Measurements from ENCODE around the gene TMEM30B.

TMEM30B gene

GRCh38 chr14:61281948-61282275 is 774 bp upstream of the TMEM30B start:
- H3K9ac ChIP-seq (ENCODE audit: low read length): no peak overlapping the region
- H3K4me3 ChIP-seq (ENCODE audit: low read depth, low read length): peak overlapping the region; percentile 62
- H3K9me3 ChIP-seq (ENCODE audit: control insufficient read depth, insufficient read depth, low read depth, low read length): no peaks in the 10 kb centered on the region

DNA sequence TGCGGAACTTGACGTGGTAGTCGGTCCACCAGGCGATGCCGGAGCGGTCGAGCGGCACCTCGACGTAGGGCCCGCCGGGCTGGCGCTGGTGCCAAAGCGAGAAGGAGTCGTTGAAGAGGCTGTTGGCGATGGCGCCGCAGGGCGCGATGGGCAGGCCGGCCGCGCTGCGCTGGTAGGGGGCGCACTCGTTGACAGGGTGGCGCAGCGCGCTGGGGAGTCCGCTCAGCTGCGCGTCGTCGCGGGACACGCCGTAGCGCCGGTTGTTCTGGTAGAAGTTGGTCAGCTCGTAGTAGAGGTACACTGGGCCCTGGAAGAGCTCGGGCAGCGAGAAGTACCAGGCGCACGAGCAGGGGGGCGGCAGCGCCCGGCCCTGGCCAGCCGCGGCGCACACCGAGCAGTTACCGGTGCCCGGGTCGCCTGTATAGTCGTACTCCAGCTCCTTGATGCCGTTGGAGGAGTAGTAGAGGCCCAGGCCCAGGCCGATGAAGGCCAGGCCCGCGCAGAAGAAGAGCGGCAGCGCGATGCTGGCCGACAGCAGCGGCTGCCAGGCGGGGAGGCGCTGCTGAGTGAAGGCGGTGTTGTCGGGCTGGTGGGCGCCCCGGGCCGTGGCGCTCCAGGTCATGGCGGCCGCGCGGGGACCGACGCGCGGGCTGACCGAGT is 482 bp downstream of the TMEM30B start:
- Histone ChIP-seq H3K9me3 (ENCODE audit: control insufficient read depth, insufficient read depth, low read depth, low read length) (no peaks in the 10 kb centered on the region), H3K36me3 (ENCODE audit: control insufficient read depth, insufficient read depth, low read length) (no peaks in the 10 kb centered on the region), H3K27ac (ENCODE audit: low read depth, low read length) (no peak overlapping the region), H3K9ac (ENCODE audit: low read length) (peak overlapping the region; percentile 59), H3K4me1 (ENCODE audit: control insufficient read depth, insufficient read depth, low read length) (no peaks in the 10 kb centered on the region; the same call in 1 of the 2 replicates), H3K4me3 (ENCODE audit: low read depth, low read length) (peak overlapping the region; percentile 62), H3K27me3 (ENCODE audit: control insufficient read depth, insufficient read depth, low read length) (peaks cover 43% of the 10 kb centered on the region)

More at GRCh38 chr14:61281948-61282275, 774 bp upstream of the TMEM30B start:
- peaks cover 43% of the 10 kb centered on the region for H3K27me3 ChIP-seq (ENCODE audit: control insufficient read depth, insufficient read depth, low read length)
- H3K36me3 ChIP-seq (ENCODE audit: control insufficient read depth, insufficient read depth, low read length): no peaks in the 10 kb centered on the region
- no peaks in the 10 kb centered on the region; the same call in 1 of the 2 replicates for H3K4me1 ChIP-seq (ENCODE audit: control insufficient read depth, insufficient read depth, low read length)
- H3K27ac ChIP-seq (ENCODE audit: low read depth, low read length): no peak overlapping the region

DNA sequence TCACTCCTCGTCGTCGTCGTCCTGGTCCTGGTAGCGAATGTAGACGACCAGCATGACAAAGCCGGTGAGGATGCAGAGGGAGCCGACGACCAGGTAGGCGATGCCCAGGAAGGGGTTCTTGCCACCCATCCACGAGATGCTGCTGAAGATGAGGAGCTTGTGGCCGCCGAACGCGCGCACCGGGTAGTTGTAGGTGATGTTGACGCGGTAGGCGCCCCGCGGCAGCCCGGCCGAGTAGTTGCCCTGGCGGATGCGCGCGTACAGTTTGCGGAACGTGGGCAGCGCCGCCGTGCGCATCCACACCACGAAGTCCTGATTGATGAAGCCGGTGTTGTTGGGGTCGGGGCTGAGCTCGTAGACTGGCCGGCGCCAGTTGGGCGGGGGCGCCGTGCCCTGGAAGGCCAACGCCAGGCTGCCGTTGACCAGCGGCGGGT is 1.0 kb downstream of the TMEM30B start:
- no peak overlapping the region for H3K27ac ChIP-seq (ENCODE audit: low read depth, low read length)
- H3K27me3 ChIP-seq (ENCODE audit: control insufficient read depth, insufficient read depth, low read length): peaks cover 43% of the 10 kb centered on the region
- H3K9ac ChIP-seq (ENCODE audit: low read length): peak overlapping the region; percentile 59
- H3K4me3 ChIP-seq (ENCODE audit: low read depth, low read length): peak overlapping the region; percentile 62
- no peaks in the 10 kb centered on the region for H3K36me3 ChIP-seq (ENCODE audit: control insufficient read depth, insufficient read depth, low read length)
- no peaks in the 10 kb centered on the region for H3K9me3 ChIP-seq (ENCODE audit: control insufficient read depth, insufficient read depth, low read depth, low read length)
- H3K4me1 ChIP-seq (ENCODE audit: control insufficient read depth, insufficient read depth, low read length): no peaks in the 10 kb centered on the region; the same call in 1 of the 2 replicates

GRCh38 chr14:61279082-61279481 is 2.1 kb downstream of the TMEM30B start:
- H3K4me3 ChIP-seq (ENCODE audit: low read depth, low read length): no peak overlapping the region
- H3K9ac ChIP-seq (ENCODE audit: low read length): no peak overlapping the region
- peaks cover 46% of the 10 kb centered on the region for H3K27me3 ChIP-seq (ENCODE audit: control insufficient read depth, insufficient read depth, low read length)
- H3K36me3 ChIP-seq (ENCODE audit: control insufficient read depth, insufficient read depth, low read length): no peaks in the 10 kb centered on the region
- no peaks in the 10 kb centered on the region for H3K9me3 ChIP-seq (ENCODE audit: control insufficient read depth, insufficient read depth, low read depth, low read length)
- no peak overlapping the region for H3K27ac ChIP-seq (ENCODE audit: low read depth, low read length)
- no peaks in the 10 kb centered on the region; the same call in 1 of the 2 replicates for H3K4me1 ChIP-seq (ENCODE audit: control insufficient read depth, insufficient read depth, low read length)

DNA sequence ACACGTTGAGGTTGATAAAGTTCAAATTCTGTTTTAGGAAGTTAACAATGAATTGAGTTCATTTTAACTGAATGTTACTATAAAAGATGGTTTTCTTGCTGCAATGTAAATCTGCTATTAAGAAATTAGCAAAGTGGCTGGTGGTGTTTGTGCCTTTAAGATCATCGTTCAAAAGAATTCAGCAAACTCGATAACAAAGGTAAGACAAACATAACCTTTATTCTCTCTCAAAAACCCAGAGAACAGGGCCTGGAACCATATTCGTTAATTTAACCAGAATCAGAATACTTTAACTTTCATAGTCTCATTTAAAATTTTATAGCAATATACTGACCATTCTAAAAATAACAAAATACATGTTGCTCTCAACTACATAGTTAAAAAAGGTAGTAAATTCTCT is 3.4 kb downstream of the TMEM30B start:
- Histone ChIP-seq H3K36me3 (ENCODE audit: control insufficient read depth, insufficient read depth, low read length) (no peaks in the 10 kb centered on the region), H3K9me3 (ENCODE audit: control insufficient read depth, insufficient read depth, low read depth, low read length) (no peaks in the 10 kb centered on the region), H3K4me1 (ENCODE audit: control insufficient read depth, insufficient read depth, low read length) (no peaks in the 10 kb centered on the region; the same call in 1 of the 2 replicates), H3K9ac (ENCODE audit: low read length) (no peak overlapping the region), H3K4me3 (ENCODE audit: low read depth, low read length) (no peak overlapping the region), H3K27ac (ENCODE audit: low read depth, low read length) (no peak overlapping the region), H3K27me3 (ENCODE audit: control insufficient read depth, insufficient read depth, low read length) (peaks cover 44% of the 10 kb centered on the region)

- H3K4me1 ChIP-seq (ENCODE audit: control insufficient read depth, insufficient read depth, low read length): no peaks in the 10 kb centered on the region; the same call in 1 of the 2 replicates
- no peaks in the 10 kb centered on the region for H3K9me3 ChIP-seq (ENCODE audit: control insufficient read depth, insufficient read depth, low read depth, low read length)
- no peak overlapping the region for H3K9ac ChIP-seq (ENCODE audit: low read length)
- H3K27ac ChIP-seq (ENCODE audit: low read depth, low read length): no peak overlapping the region
- no peaks in the 10 kb centered on the region for H3K36me3 ChIP-seq (ENCODE audit: control insufficient read depth, insufficient read depth, low read length)
- no peak overlapping the region for H3K4me3 ChIP-seq (ENCODE audit: low read depth, low read length)
- peaks cover 44% of the 10 kb centered on the region for H3K27me3 ChIP-seq (ENCODE audit: control insufficient read depth, insufficient read depth, low read length)
Observed at GRCh38 chr14:61277232-61277631, 3.9 kb downstream of the TMEM30B start.

GRCh38 chr14:61271552-61271951 is 9.6 kb downstream of the TMEM30B start:
- H3K4me1 ChIP-seq (ENCODE audit: control insufficient read depth, insufficient read depth, low read length): no peaks in the 10 kb centered on the region
- H3K4me3 ChIP-seq (ENCODE audit: low read depth, low read length): no peak overlapping the region
- H3K9me3 ChIP-seq (ENCODE audit: control insufficient read depth, insufficient read depth, low read depth, low read length): no peaks in the 10 kb centered on the region
- no peak overlapping the region for H3K9ac ChIP-seq (ENCODE audit: low read length)
- H3K36me3 ChIP-seq (ENCODE audit: control insufficient read depth, insufficient read depth, low read length): no peaks in the 10 kb centered on the region
- H3K27me3 ChIP-seq (ENCODE audit: control insufficient read depth, insufficient read depth, low read length): peaks cover 24% of the 10 kb centered on the region
- H3K27ac ChIP-seq (ENCODE audit: low read depth, low read length): no peak overlapping the region

DNA sequence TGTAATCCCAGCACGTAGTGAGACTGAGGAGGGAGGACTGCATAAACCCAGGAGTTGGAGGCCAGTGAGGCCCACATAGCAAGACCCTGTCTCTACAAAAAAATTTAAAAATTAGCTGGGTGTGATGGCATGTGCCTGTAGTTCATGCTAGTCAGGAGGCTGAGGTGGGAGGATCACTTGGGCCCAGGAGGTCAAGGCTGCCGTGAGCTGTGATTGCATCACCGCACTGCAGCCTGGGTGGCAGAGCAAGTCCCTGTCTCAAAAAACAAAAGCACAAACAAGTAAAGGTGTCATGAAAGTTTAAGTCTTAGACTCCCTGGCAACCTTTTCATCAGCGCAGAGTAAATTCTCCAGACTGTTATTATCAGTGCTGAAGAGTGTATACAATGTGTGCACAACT is 10.4 kb downstream of the TMEM30B start:
- Histone ChIP-seq H3K27ac (ENCODE audit: low read depth, low read length) (no peak overlapping the region), H3K9ac (ENCODE audit: low read length) (no peak overlapping the region), H3K27me3 (ENCODE audit: control insufficient read depth, insufficient read depth, low read length) (peaks cover 24% of the 10 kb centered on the region), H3K4me1 (ENCODE audit: control insufficient read depth, insufficient read depth, low read length) (no peaks in the 10 kb centered on the region), H3K36me3 (ENCODE audit: control insufficient read depth, insufficient read depth, low read length) (no peaks in the 10 kb centered on the region), H3K4me3 (ENCODE audit: low read depth, low read length) (no peak overlapping the region), H3K9me3 (ENCODE audit: control insufficient read depth, insufficient read depth, low read depth, low read length) (no peaks in the 10 kb centered on the region)

- H3K4me3 ChIP-seq (ENCODE audit: low read depth, low read length): peak overlapping the region; percentile 59
- H3K9ac ChIP-seq (ENCODE audit: low read length): no peak overlapping the region
- H3K27ac ChIP-seq (ENCODE audit: low read depth, low read length): no peak overlapping the region
- no peaks in the 10 kb centered on the region for H3K9me3 ChIP-seq (ENCODE audit: control insufficient read depth, insufficient read depth, low read depth, low read length)
- H3K27me3 ChIP-seq (ENCODE audit: control insufficient read depth, insufficient read depth, low read length): peaks cover 22% of the 10 kb centered on the region
- no peaks in the 10 kb centered on the region for H3K4me1 ChIP-seq (ENCODE audit: control insufficient read depth, insufficient read depth, low read length)
- no peaks in the 10 kb centered on the region for H3K36me3 ChIP-seq (ENCODE audit: control insufficient read depth, insufficient read depth, low read length)
Observed at GRCh38 chr14:61269321-61270083, 11.6 kb downstream of the TMEM30B start.

GRCh38 chr14:61268812-61269211 is 12.3 kb downstream of the TMEM30B start:
- Histone ChIP-seq H3K36me3 (ENCODE audit: control insufficient read depth, insufficient read depth, low read length) (no peaks in the 10 kb centered on the region), H3K27ac (ENCODE audit: low read depth, low read length) (no peak overlapping the region), H3K27me3 (ENCODE audit: control insufficient read depth, insufficient read depth, low read length) (peaks cover 15% of the 10 kb centered on the region), H3K9me3 (ENCODE audit: control insufficient read depth, insufficient read depth, low read depth, low read length) (no peaks in the 10 kb centered on the region), H3K4me3 (ENCODE audit: low read depth, low read length) (no peak overlapping the region), H3K9ac (ENCODE audit: low read length) (no peak overlapping the region), H3K4me1 (ENCODE audit: control insufficient read depth, insufficient read depth, low read length) (no peaks in the 10 kb centered on the region)
